Measurements from ENCODE around the gene ARHGAP4. TPM values are rescaled to one million over a fixed set of nuclear protein-coding genes. Genes with fewer than 3 reads are reported as not detected.

Gene ARHGAP4
- total and polyA plus RNA-seq, 2 donors (not counting 3 experiments of a cell fraction or from before 2014, with no cell fraction given): 20.9 to 33.3 TPM

DNA sequence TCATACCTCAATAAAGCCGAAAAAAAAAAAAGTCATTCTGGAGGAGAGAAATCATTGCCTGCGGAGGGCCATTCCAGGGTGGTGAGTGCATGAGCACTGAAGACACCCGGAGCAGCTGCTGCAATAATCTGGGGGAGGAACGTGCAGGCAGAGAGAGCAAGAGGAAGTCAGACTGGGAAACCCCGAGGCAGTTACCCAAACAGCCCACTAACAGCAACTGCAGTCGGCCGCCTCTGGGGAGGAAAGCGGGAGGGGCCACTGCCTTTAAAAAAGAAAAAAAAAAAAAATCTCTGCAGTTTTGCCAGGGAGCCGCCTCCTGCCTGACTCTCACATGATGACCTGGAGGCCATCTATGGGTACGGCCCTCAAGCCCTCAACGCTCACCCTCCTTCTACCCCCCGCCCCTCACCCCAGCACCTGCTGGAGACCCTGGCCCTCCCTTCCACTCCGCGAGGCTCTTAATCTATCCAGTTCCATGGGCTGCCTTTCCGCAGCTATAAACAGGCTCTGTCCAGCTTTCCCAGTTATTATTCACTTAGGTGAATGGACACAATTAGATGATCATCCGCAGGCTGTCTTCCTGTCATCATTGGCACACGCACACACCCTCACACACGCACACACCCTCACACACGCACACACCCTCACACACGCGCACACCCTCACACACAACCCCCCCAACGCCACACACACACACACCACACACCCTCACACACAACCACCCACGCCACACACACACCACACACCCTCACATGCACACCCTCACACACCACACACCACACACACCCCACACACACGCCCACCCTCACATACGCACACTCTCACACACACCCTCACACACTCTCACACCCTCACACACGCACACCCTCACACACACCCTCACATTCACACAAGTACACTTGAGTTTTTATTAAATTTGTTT, 25.0 kb downstream of the ARHGAP4 start:
- Histone ChIP-seq H3K27me3 (ENCODE audit: control insufficient read depth in 2 of 2, insufficient read depth in 2 of 2, low read length in 2 of 2) (peaks cover 1 to 5% of the 10 kb centered on the region in 2 experiments), H3K9me1 (replicated peaks; ENCODE audit: control insufficient read depth, extremely low read depth, insufficient read depth, low read length) (no peaks in the 10 kb centered on the region), H3K4me3 (replicated peaks in 1 of 3; ENCODE audit: insufficient read depth in 1 of 3, low read depth in 1 of 3, low read length in 3 of 3) (no peak overlapping the region), H3K36me3 (ENCODE audit: control insufficient read depth in 2 of 2, extremely low read depth in 1 of 2, insufficient read depth in 2 of 2, low read length in 2 of 2) (no peaks in the 10 kb centered on the region), H3K9ac (replicated peaks; ENCODE audit: extremely low read depth, insufficient read depth, low read length) (no peak overlapping the region), H2AFZ (ENCODE audit: low read depth, low read length) (no peak overlapping the region), H3K9me3 (replicated peaks; ENCODE audit: control insufficient read depth, insufficient read depth, low read length) (no peaks in the 10 kb centered on the region), H3K4me2 (ENCODE audit: insufficient read depth, low read length) (no peak overlapping the region), H3K4me1 (ENCODE audit: control insufficient read depth, extremely low read depth, insufficient read depth, low read length) (no peaks in the 10 kb centered on the region), H3K27ac (ENCODE audit: insufficient read depth, low read depth, low read length) (no peak overlapping the region), H3K79me2 (ENCODE audit: control insufficient read depth, insufficient read depth, low read length) (no peaks in the 10 kb centered on the region), H4K20me1 (replicated peaks; ENCODE audit: control insufficient read depth, extremely low read depth, insufficient read depth, low read length) (no peaks in the 10 kb centered on the region)
- POLR2A ChIA-PET: interaction anchor here (0.5 kb wide), 1 partner anchor 25 kb away, joined by 15 read pairs; no protein-coding TSS in a partner anchor
- intact Hi-C loops (cut with micrococcal nuclease) (no loop called here), dilution Hi-C loops (cut with MboI; ENCODE audit: extremely low pct_ligation_motif_present, low sequenced_read_pairs) (no loop called here)
- peak; percentile 2 for DNase-seq (ENCODE audit: low read depth, low spot score)
- CTCF ChIA-PET: interaction anchor here (1.2 kb wide), 1 partner anchor 22 kb away, joined by 4 read pairs; no protein-coding TSS in a partner anchor
- TF ChIP-seq POLR2AphosphoS5 (IDR thresholded peaks at IDR 0.05; ENCODE audit: insufficient read depth, low read depth, low read length) (no peak), EZH2 (IDR thresholded peaks at IDR 0.05; ENCODE audit: borderline replicate concordance, low read depth, low read length, severe bottlenecking) (no peak), POLR2A (IDR thresholded peaks at IDR 0.05; ENCODE audit: low read depth, low read length) (no peak), JUN (IDR thresholded peaks at IDR 0.05; ENCODE audit: borderline replicate concordance, insufficient read depth, insufficient read length, low read depth) (no peak), MYC (IDR thresholded peaks at IDR 0.05; ENCODE audit: low read depth, low read length) (no peak), FOS (IDR thresholded peaks at IDR 0.05; ENCODE audit: borderline replicate concordance, insufficient read depth, low read length) (no peak), GATA2 (IDR thresholded peaks at IDR 0.05; ENCODE audit: insufficient read depth, insufficient read length, low read depth, low read length) (no peak)
- TF ChIP-seq, protein P1, sequence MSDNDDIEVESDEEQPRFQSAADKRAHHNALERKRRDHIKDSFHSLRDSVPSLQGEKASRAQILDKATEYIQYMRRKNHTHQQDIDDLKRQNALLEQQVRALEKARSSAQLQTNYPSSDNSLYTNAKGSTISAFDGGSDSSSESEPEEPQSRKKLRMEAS (IDR thresholded peaks at IDR 0.05; ENCODE audit: insufficient read depth, insufficient read length): no peak
- TF ChIP-seq, protein P2, sequence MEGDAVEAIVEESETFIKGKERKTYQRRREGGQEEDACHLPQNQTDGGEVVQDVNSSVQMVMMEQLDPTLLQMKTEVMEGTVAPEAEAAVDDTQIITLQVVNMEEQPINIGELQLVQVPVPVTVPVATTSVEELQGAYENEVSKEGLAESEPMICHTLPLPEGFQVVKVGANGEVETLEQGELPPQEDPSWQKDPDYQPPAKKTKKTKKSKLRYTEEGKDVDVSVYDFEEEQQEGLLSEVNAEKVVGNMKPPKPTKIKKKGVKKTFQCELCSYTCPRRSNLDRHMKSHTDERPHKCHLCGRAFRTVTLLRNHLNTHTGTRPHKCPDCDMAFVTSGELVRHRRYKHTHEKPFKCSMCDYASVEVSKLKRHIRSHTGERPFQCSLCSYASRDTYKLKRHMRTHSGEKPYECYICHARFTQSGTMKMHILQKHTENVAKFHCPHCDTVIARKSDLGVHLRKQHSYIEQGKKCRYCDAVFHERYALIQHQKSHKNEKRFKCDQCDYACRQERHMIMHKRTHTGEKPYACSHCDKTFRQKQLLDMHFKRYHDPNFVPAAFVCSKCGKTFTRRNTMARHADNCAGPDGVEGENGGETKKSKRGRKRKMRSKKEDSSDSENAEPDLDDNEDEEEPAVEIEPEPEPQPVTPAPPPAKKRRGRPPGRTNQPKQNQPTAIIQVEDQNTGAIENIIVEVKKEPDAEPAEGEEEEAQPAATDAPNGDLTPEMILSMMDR (IDR thresholded peaks at IDR 0.05; ENCODE audit: extremely low read depth in 1 of 2, insufficient read depth in 1 of 2, low read depth in 1 of 2, low read length in 2 of 2): no peak
- no peak for FAIRE-seq
- no TSS peak for BruUV-seq (replicated peaks)

Data from endothelial cell of umbilical vein (primary cell).